GM19468 (cell line): ENCODE measurements around the gene KRTAP3-2.

Experiments used
- ATAC-seq: cut with Tn5 transposase; IDR thresholded peaks from one replicate; pipeline ENCODE4 v1.9.1; 2021; ENCODE audit warnings: mild to moderate bottlenecking, moderate library complexity, moderate number of reproducible peaks; ENCODE audit not compliant: unreplicated experiment; ENCODE audit errors: extremely low read depth

The KRTAP3-2 gene

DNA sequence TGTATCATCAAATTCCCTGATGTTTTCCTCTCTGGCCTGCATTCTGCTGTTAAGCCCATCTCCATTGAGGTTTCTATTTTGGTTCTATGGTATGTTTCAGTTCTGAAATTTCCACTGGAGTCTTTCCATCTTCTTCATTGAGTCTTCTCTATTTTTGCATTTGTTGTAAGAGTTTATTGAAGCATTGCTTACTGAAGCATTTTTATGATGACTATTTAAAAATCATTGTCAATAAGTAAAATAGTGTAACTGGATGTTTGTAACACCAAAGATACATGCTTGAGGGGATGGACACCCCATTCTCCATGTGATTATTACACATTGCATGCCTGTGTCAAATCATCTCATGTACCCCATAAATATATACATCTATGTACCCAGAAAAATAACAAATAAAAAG lies 24.2 kb downstream of the KRTAP3-2 start:
- no peak for ATAC-seq

DNA sequence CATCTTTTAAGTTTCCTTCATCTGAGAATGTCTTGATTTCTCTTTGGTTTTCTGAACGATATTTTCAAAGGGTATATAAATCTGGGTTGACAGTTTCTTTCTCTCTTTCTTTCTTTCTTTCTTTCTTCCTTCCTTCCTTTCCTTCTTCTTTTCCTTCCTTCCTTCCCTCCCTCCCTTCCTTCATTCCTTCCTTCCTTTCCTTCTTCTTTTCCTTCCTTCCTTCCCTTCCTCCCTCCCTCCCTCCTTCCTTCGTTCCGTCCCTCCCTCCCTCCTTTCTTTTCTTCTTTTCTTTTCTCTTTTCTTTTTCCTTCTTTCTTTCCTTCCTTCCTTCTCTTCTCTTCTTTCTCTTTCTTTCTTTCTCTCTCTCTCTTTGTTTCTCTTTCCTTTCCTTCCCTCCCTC lies 25.3 kb downstream of the KRTAP3-2 start:
- ATAC-seq: no peak

DNA sequence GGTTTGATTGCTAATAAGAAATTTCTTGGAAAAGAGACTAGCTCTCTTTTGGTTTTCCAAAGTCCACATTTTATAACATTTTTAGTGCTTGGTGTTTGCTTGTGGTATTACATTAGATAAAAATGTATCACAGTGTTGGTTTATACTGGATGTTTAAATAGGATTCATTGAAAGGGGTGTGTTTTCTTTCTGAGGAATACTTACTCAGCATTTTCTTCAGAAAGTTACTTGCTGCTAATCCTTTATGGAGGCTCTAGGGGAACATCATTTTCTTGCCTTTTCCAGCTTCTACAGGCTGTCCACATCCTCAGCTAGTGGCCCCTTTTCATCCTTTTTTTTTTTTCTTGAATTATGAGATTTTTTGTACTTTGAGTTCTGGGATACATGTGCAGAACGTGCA lies 32.1 kb downstream of the KRTAP3-2 start:
- no peak for ATAC-seq

DNA sequence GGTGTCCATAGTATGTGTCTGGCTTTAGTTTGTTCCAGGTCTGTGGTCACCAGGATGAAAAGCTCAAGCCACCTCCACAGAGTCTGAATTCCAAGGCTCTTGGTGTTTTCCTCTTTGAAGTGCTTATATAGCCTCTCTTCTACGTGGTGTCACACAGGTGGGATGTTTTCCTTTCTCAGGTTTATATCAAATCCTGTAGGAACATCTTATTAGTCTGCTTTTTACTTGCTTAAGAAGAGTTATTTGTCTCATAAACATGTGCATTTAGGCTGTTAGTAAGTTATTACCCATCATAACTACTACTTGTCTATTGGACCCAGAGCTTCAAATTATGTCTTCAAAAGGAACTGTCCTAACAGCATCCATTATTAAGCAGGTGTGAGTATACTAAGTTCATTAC lies 32.9 kb downstream of the KRTAP3-2 start, which contains the start of gene KRT39:
TSS of gene KRT39 (minus strand) at position 101 of the 400 bp plus-strand sequence. CDS start at position 9, 92 bp downstream.
- ATAC-seq: no peak

DNA sequence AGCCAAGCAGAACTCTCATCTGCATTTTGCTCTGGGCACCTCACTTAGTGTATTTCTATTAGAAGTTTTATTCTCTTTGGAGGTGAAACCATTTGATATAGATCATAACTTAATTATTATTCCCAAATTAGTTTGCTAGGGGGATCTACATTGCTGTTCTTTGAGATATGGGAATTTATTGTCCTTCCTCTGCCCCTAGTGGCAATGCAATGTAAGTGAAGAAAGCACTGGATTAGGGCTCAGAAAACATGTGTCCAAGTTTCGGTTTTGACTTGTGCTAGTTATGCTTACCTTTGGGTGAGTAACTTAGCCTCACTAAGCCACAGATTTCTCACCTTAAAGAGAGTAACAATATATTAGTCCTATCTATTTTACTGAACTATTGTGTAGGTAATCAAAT lies 35.9 kb downstream of the KRTAP3-2 start:
- no peak for ATAC-seq

DNA sequence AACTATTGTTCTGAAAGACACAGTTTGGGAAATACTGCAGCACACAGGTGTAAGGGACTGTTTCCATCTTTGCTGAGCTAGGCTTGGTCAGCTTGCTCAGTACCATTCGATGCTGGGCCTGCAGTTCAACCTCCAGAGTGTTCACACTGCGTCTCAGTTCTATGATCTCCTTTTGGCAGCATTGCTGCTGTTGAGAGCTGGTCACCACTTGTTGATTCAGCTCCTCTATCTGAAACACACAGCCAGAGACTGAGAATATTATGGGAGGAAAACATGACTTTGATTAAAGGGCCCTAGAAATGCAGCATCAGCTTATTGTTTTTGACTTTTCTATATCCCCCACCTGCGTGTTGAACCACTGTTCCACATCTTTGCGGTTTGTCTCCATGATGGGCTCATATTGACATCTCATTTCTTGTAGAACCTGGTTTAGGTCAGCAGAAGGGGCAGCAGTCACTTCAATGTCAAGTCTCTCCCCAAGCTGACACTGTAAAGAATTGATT lies 37.6 kb downstream of the KRTAP3-2 start:
- ATAC-seq: no peak

DNA sequence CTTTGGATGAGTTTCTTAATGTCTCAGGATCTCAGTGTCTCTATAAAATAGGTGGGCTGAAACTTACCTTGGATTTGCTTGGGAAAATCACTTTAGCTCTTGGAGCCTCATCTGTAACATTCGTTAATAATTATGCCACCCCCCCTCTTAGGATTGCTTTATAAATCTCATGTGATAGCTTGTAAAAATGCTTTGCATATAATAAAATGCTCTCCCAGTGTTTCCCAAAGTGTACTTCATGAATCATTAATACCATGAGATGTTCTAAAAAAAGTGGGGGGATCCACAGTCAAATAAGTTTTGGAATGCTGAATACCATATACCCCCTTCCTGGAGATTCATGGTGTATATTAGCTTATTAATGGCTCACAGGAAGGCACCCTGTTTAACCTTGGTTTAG lies 38.1 kb downstream of the KRTAP3-2 start:
- no peak for ATAC-seq

DNA sequence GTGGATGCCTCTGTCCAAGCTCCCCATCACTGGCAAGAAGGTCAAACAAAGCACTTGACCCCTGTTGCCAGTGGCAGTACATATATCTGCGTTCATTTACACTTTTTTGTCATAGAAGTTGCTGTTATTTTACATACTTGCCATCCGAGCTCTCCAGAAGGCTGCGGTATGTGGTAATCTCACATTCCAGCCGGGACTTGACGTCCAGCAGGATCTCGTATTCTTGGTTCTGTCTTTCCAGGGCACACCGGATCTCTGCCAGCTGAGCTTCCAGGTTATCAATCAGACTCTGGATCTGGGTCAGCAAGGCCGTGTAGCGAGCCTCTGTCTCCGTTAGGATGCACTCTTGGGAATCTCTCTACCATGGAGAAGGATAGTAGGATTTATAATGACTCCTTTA lies 39.6 kb downstream of the KRTAP3-2 start:
- no peak for ATAC-seq

DNA sequence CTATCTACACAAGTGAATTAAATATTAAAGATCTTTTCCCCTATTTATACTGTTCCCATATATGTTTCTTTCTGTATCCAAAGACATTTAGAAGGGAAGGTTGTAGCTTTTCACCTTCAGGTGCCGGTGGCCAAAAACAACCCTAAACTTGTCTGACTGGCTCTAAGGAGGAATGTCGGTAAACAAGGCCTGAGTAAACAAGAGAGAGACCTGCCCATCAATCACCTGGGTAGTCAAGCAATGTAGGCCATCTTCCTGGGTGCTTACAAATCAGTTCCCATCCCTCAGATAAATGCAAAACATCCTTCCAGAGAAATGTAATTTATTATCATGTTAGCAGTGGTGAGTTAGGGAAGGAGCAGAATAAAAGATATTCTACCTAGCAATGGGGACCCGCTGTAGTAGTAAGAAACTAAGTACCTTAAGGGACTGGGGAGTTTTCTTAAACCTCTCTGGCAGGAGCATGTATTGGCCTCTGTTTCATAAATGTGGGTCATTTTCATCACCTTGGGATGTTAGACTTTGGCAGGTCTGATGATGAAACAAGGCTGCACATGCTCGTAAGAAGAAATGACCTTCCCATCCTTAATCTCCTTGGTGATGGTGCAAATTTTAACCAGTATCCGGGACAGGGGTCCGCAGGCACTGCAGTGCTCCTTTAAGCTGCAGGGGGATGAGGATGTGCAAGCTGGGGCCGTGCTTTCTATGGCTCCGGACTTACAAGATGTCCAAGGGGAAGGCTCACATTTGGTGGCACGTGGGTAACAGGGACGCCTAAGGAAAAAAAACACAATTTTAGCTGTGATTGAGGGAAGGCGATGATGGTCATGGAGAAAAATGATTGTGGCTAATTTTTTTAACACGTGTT lies 41.4 kb downstream of the KRTAP3-2 start:
- no peak for ATAC-seq

DNA sequence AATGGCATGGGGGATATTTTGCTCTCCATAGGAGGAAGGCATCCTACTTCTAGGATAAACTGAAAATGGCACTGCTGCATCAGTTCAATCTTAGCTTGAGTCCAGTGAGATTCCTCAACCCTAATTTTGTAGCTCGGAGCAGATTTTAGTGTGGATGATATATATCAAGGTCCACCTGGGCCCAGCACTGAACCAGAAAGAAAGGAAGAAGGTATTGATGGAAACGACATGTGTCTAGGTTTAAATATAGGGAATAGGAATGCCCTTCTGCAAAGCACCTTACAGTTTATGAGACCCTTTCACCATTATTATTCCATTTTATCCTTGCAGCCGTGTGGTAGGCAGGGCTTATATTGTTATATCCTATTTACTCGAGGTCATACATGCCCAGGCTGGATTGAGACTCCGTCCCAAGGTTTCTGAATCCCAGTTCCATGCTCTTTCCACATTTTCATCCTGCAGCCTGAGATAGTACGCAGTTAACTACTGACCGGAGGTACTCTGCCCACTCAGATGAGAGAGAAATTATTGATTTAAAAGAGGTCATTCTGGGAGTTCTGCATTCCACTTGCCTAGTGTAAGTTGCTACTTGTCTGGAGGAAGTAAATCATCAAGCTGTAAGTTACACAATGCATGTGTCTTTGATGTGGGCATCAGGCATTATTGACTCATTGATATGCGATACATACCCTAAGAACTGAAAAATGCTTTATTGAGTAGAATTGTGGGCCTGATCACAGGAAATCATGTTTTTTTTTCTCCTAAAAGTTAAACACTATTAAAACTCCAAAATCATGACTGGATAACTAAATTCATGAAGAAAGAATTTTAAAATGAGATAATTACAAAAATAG lies 43.1 kb downstream of the KRTAP3-2 start:
- no peak for ATAC-seq

DNA sequence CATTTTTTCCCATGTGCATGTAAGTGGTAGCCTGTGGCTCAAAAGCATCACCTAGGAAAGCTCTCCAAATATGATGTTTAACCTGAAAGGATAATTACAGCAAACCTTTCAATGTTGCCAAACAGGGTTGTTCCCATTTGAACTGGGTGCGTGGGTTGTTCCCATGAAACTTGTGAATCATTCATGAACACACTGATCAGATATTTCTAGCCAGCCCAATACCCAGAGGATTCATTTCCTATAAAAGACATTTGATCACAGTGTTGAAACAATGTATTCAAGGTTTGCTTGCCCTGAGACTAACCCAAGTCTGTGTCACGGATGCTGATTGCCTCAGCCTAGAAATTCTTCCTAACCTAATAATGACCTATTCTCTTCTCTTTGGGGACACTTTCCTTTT lies 45.8 kb downstream of the KRTAP3-2 start:
- no peak for ATAC-seq

DNA sequence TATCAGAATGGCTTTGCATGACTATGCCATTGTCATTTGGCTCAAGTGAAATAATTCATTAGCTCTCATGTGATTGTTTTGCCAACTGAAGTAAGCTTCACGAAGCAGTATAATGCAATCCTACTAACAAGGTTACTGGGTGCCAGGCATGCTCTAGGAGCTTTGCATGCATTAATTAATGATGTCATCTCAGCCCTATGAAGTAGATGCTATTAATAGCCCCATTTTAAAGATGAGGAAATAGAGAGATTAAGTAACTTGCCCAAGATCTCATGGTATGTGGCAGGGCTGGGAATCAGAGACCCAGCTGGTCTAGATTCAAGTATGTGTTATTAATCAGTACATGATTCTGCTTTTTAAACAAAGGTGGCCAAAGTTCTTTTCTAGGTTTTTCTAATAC lies 47.0 kb downstream of the KRTAP3-2 start:
- ATAC-seq: no peak

DNA sequence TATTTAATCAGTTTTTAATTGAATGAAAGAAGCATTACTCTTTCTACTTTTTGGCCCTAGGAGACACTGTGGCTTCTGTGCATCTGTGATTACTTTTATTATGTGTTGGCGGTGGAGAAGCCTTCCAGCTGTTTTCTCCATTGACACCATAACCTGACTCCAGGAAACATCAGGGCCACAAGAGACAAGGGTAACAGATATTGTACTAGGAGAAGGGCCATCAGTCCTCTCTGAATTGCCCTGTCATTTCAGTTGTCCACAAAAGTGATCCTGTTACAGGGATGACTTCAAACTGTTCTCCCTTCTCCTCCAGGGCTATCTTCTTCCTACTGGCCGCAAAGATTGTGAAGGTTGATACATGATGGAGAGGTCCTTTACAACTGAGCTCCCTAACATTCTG lies 47.6 kb downstream of the KRTAP3-2 start:
- ATAC-seq: no peak

DNA sequence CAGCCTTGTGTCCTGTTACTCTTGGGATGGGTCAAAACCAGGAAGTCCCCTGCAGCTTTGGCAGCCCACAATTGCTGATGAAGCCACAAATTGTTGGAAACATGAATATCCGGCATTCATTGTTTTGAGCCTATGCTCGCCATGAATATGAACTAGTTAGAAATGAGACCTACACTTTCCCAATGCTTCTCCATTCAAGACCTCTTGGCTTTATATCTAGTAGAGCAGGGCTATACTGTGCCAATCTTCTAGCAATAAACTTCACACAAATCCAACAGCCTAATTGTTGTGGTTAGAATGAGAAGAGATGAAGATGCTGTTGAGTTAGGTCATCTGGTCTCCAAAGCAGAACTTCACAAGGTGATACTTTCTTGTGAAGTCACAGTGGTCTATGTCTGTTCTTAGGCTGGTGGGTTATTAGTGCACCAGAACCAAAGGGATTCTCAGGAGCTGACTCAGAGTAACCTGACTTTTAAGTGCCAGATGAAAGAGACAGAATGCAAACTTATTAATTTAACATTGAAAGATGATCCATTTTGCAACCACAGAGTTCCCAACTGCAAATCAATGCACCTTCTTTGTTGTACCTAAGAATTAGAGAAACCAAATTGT lies 48.6 kb downstream of the KRTAP3-2 start:
- no peak for ATAC-seq

DNA sequence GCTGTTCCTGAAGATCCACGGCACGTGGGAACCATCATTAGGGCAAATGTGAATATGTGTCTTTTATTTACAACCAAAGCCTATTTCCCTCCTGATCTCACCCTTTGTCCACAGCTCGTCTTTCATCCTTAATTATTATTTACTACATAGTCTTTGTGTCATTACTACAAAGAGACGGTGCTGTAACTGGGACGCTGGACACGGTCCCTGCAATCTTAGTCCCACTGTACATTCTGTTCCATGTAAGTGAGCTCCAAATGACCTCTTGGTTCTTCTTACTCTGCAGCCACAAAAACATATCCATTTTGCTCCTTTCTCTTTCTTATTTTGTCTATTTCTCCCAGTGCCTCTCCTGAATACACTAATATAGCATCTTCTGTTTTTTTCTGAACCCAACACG lies 49.5 kb downstream of the KRTAP3-2 start:
- no peak for ATAC-seq

DNA sequence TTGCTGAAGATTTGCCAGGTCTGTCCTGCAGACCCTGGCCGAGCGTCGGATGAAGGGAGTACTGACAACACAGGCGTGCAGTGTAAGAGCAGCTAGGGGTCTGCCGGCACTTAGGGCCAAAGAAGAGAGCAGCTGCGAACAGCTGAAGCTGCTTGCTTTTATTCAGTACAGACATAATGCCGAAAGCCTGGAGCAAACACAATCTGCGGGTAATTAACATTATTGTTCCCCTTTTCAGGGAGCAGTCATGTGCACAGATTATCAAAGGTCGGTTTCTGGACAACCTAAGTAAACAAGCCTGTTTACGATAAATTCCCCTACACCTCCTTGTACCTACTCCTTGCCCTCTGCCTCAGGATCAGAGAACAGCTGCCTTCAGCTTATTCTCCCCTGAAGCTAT lies 50.3 kb downstream of the KRTAP3-2 start:
- no peak for ATAC-seq
